ENCODE measurements around the gene CYTIP.

Gene CYTIP

DNA sequence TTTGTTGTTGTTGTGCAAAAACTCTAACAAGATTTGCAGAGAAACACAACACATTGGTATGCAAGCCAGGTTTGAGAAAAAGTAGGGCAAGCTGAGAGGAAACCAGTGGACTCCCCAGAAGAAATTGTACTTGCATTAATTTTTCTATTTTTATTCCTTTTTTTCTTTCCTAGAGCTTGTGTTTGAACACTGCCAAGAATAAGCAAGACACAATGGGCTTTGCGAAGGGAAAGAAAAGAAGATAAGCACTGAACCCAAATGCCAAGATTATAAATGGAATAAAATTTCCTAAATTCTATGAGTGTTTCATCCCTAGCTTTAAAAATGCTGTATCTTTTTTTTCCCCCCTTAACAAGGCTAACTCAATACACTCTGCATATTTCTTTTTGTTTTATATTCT, 17.0 kb upstream of the CYTIP start:
- no peak for DNase-seq

DNA sequence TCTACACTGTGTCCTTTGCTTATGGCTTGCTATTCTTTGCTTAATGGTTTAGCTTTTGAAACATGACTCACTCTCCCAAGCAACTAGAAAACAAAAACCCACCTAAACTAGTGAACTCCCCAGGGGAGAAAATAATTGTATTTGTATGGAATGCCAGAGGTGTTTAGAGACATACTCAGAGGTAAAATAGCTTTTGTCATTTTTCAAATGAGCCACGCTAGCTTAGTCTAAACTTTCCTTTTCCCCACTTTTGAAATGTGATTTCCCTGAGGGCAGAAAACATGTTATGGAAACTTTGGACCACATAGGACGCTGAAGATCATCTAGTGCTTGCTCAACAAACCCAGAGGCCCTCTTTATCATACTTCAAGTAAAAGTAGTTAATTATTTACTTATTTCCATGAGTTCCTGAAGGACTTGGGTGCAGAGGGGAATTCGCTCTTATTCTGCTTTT, 16.5 kb upstream of the CYTIP start:
- DNase-seq, result no peak

DNA sequence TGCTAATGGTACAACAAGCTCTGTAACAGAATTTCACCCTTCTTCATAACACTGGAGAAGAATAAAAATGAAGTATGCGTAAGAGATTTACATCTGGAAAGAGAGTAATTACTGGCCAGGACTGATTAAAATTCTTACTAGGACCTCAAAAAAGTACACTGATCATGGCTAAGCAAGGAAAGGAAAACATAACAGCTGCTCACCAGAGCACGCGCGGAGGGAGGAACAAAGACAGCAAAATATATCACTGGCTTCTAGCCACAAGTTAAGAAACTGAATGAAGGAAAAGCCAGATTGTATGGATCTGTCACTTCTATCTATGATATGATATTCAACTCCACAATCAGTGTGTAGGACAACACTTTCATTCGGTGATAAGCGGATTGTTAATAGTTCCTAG, 15.6 kb upstream of the CYTIP start:
- no peak for DNase-seq

DNA sequence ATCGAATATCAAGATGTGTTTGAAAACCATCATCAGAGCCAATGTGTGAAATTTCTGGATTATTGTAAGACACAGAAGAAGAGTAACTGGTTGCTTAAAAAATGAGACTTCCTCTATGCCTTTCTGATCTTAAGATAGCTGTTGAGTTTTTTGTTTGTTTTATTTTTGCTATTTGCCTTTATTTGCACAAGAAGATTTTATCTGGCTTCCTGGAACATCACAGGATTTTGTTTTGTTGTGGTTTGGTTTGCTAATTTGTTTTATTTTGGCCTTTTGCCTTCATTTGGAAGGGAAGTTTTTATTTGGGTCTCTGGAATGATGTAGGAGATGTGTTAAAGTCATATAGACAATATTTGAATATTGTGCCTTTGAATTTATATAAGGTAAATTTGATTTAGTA, 3.9 kb upstream of the CYTIP start:
- no peak for DNase-seq

DNA sequence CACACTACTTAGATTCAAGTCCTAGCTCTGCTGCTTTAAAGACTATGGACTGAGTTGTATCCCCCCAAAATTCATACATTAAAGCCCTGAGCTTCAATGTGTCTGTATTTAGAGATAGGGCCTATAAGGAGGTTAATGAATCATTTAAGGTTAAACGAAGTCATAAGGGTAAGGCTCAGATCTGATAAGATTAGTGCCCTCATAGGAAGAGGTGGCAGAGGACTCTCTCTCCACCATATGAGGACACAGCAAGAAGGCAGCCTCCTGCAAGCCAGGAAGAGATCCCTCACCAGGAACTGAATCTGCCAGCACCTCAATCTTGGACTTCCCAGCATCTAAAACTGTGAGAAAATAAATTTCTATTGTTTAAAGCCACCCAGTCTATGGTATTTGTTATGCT, 3.1 kb upstream of the CYTIP start:
- DNase-seq, result peak; percentile 32

DNA sequence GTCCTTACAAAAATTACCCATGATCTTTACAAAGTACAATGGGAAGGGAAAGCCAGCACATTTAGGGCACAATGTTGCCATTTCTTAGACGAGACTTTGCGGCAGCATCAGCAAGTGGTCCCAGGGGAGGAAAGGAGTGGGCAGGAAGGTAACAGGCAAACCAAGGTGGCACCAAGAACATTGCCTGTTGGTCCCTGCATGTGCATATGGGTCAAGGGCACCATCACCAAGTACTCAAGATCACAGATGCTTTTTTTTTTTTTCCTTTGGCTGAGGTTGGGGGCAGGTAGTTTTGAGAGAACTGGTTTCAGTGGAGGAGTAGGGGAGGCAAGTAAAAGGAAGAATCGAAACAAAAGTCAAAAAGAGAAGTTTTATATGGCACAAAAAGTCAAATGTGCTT, 752 bp upstream of the CYTIP start:
- DNase-seq, result peak; percentile 42

DNA sequence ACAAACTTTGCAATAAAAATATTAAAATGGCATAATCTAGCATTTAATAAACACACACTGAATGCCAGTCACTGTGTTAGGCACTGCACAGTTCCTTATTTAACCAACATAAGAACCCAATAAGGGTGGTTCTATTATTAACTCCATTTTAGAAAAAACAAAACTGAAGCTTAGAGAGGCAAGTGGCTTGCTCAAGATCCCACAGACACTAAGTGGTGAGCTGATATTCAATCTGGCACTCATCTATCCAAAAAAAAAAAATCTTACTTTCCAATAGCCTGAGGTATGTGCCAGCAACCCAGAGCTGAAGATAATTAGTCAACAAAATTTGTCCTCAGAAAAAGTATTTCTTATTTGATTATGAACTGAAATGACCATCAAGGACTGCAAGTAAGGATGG, 799 bp downstream of the CYTIP start:
- no peak for DNase-seq

DNA sequence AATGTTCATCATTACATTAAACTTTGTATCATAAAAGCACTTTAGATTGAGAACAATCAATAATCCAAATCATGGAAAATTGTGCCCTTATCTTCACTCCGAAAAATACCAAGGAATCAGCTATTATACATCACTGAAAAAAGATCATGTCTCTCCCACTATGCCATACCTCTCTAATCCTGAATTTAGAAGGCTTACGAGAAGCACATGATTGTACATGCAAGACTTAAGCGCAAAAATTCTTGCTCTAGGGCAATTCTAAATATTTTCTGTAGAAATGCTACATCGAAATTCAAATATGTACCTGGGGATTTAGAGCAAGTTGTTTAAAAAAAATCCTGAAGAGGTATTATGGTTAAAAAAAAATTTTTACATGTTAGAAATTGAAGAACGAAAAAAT, 1.3 kb downstream of the CYTIP start:
- DNase-seq, result no peak

DNA sequence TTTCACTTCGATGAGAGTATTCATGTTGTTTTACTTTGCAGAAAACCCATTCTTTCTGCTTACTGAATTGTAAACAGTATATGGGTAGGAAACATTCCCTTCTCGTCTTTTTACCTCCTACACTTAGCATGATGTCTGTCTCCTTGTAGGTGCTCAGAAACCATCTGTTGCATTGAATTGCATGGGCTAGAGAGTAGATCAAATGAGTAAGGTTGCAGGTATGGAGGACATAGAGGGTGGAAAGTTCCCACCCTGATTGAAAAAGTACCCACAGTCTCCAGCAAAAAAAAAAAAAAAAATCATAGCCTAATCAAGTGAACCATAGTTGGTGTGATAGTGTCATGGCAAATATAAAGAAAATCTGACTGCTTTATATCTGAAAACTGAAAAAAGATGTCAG, 1.7 kb downstream of the CYTIP start:
- no peak for DNase-seq

DNA sequence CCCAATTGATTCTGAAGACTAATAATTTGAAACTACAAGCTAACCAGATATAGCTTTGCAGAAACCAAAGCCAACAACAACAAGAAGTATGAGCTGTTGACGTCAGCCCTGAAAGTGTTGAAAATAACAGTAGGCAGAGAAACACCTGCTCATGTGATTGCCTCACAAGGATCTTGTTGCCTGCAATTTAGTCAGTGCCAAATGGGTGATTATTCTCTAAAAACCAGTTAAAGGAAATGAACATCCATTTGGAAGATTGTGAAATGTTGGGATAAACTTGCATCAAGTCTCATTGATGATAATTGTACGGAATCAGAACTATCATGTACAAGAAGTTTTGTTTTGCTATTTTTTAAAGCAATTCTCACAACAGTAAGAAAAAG, 2.8 kb downstream of the CYTIP start:
- peak; percentile 59 for DNase-seq

DNA sequence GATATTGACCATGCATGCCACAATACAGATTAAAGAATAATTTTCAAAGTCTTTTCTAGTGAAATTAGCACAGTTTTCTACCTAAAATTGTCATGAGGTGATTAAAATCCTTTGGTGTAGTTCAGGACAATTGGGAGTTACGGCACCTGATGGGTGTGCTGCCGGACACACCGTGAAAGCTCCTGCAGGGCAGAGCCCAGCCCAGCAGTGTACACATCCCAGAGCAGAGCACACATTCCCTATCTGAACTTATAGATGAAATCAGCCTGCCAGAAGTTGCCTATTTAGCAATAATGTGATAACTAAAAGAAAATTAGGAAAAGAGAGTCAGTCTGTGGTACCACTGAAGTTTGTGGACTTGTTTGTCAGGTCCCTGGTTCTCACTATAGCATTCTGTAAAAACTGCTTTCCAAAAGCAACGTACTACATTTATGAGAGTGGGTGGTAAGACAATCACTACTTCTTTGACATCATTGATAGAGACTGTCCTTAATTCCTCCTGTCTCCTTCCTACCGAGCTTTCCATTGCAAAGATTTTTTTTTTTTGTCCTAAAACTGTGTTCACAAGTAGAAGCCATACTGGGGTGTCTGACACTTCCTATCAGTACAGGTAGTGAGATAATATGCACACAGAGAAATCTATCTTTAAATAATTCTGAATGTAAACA, 3.4 kb downstream of the CYTIP start:
- peak; percentile 39 for DNase-seq

DNA sequence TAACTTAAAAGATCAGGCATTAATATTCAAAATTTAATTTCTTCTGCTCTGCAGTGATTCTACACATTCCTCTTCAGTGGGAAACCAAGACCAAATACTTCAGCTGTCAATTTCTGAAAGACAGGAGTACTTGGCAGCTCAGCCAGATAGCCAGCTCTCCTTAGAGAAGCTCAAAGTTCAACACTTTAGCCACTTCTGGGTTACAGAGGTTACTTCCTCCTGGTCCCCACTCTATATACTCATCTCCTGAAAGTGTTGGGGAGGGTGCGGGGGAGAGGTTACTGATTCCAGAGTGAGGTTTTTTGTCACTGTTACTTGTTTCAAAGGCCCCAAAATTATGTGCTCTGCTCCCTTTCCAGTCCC, 4.1 kb downstream of the CYTIP start:
- DNase-seq, result peak; percentile 60

DNA sequence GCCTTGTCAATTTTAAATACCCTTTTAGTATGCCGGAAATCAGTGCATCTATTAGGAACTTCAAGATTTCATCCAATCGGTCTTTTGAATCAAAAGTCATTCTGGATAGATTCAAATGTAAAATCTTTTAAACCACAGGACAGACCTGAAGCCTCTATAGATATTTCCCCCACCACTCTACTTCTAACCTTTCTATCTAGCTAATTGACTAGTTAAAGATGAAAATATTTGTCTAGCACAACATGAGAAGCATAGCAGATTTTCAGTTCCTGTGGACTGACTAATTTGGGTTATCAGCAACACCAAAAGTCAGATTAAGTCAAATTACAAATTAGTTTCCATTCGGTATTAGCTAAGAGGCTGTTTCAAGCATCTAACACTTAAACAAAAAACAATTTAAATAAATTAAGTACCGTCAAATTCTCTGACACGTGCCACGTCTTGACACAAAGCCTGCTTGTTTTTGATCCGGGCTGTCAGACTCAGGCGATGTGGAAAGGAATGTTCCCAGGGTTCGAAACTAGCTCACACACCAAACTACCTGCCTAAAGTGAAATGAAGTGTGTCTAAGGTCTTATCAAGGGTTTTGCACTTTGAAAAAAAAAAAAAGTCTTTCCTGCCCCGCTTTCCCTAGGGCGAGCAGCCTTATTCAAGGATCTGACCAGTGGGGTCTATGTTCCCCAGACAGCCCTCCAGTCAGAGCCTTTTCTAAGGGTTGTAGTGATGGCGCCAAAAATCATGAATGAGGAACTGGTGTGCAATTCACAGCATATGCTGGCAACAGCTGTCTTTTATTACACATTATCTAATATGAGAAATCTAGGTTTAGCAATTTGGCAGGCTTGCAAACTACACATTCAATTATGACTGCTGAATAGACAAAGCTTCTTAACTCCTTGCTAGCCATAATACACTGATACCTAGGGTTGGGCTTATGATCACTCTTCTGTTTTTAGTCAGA, 4.7 kb downstream of the CYTIP start:
- DNase-seq, result peak; percentile 38

DNA sequence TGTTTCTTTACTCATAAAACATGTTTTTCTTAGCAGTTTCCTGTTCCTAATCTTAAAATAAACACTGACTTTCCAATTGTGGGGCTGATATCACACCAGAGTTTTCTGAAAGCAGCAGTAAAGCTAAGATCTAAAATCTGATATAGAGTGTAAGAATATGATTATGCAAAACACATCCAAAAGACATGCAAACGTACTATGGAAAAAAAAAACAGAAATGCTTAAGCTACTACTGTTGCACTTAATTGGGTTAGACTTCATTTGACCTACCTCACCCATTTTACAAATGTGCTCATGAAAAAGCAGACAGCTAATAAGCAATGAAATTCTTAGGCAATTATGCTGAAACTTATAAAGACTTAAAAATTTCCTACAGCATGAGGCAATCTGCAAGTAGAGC, 10.5 kb downstream of the CYTIP start:
- DNase-seq, result no peak

DNA sequence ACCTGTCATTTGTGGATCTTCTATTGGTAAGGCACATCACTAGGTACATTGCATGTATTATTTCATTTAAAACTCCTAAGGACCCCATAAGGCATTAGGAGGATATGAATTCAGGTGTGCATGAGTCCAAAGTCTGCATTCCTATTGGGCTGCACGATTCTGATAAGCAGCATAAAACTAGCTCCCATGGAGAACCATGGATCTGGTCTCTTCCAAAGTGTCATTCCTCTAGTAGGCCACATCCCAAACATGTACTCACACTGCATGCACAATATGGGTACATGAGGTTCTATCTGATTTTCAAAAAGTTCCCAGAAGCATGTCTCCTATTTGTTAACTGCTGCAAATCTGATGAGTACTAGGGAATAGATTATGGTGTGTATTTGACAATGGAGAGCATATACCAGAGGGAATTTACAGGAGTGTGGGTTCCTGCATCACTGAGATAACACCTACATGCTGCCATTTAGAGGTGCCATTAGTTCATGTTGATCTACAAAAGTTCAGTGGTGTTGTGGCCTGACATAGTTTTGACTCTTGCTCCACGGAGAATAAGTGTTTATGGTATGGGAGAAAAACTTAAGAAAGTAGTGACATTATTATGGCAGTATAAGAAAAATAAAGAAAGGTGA, 11.3 kb downstream of the CYTIP start:
- no peak for DNase-seq

DNA sequence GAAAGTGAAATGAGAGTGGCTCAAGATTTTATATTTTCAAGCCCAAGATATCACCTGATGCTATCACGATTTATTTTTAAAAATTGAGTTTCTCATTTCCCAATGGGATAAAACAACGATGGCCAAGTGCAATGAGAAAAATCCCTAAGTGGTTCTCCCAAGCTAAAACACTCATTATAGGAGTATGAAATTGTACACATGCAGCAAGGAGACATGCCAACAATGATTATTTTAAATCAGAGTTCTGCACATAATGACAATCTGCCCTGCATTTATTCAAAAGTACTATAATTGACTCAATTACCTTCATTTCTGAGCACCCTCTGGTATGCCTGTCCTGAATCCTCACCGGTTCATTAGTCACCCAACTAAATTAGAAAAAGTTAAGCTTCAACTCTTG, 12.7 kb downstream of the CYTIP start:
- no peak for DNase-seq

DNA sequence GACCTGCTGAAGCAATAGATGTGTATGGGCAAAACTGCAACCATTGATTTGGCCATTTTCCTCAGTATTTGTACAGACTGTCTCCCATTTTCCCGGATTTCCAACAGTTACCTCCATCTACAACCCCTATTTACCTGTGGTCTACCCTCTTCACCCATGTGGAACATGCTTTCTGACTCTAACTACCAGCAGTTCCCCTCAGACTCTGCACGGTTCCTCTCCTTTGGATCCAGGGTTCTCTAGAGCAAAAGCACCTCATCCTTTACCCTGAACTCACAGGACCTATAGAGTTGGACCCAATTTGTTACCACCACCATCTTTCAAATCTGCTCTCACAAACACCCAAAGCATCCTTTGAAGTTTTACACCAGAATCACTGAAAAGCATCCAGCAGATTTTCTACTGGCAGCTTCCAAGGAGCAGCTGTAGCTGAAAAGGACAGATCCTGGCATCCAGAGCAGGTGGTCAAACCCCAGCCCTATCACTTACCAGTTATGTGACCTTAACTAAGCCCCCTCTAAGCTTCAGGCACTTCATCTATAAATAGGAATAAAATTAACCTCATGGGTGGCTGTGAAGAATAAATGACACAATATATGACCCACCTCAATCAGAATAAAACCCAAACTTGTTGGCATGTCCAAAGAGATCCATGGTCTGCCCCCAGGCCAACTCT, 15.3 kb downstream of the CYTIP start:
- DNase-seq, result no peak

DNA sequence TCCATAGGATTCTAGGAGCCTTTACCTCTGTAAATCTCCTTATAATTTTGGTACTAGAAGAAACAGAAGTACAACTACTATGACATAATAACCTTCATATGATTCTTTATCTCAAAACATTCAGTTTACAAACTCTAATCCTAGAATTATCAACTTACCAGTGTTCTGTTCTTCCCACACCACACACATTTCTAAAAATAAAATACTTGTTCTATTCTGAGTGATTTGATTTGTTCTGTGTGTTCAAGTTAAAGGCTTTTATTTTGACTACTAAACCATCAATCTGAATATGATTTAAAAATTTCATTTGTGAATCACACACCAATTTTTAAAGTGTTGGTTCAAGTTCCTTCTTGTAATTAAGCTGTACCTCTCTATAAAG, 16.0 kb downstream of the CYTIP start:
- DNase-seq, result no peak

DNA sequence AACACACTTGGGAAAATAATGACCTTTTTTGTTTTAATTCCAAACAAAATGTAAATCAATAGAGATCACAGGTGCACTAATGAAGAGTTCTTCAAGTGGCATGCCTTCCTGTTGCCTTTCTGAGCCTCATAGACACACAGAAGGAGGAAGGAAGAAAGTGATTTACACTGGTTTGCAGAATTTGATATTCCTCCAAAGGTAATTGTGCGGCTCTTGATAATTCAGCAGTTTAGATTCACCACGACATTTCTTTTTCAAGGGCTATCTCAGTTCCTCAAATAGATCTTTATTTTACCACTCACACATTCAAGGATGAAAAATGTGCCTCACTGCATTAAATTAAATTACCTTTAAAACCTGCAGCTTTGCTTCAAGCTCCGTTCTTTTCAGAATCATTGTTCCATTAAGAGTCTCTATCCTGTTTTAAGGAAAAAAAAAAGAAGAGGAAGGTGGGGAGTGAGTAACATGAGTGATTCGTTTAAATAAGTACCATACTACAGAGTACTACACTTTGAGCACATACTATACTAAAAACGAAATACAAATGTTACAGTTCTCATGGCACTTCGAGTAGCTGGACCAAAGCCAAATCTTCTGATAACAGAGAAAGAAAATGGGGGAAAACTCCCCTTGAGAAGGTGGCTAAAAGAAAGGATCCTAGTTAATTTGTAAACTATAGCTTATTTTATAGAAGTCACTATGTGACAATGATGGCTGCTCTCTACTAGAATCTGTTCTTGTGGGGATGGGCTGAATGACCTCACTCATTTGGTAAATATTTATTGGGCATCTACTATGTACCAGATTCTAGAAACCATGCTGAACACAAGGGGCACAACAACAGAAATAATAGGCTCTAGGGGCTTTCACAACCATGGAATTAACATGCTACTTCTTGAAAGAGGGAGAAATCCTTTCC, 16.6 kb downstream of the CYTIP start:
- no peak for DNase-seq

DNA sequence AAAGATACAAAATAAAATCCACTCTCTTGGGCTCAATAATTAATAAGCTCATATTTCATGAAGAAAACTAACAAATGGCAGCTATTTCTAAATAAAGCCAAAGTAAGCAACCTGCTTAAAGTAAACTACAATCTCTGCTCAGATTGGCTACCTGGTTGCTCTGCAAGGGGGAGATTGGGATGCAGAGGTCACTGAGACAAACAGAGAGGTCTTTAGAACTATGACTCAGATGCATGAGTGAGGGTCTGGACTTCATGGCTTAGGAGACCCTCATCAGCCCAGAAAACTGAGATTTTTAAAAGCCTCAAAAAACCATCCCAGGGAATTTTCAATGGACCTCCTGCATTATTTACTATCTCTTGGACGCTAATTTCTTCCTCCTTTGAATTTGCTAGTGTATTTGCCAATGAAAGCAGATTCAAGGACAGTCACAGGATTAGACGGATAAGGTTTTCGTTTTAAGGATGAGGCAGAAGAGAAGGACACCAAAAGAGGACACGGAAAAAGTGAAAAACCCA, 17.4 kb downstream of the CYTIP start:
- no peak for DNase-seq

DNA sequence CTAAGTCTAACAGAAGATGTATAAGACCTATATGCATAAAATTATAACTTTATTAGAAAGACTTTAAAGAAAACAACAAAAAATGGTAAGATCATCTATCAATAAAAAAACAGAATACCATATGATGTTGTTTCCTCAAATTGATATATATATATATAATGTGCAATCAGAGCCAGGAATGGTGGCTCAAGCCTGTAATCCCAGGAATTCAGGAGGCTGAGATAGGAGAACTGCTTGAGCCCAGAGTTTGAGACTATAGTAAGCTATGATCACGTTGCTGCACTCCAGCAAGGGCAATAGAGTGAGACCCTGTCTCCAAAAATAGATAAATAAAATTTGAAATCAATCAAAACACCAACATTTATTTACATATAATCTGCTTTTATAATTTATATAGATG, 19.5 kb downstream of the CYTIP start:
- no peak for DNase-seq

DNA sequence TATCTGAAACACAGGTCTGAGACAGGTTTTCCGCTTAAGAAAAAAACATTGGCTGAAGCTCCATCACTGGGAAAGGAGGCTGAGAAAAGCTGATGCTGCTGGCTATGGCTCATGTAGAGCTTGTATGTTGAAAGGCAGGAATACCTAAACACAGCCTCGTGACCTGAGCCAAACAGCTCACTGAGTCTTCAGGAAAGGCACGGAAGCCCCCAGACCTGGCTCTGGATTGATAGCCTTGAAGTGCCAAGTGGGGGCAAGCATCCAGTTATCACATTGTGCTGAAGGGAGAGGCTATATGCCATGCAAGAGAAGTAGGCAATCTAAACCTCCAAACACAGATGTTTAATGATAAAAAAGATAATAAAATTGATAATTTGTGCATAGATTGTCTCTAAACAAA, 21.9 kb downstream of the CYTIP start:
- DNase-seq, result peak; percentile 7

Data from CD4-positive, alpha-beta T cell treated with Interleukin-17A for 4 hours (primary cell).